Measurements from ENCODE around the gene CNTN5.

Gene CNTN5

GRCh38 chr11:99887481-99887880, 866.7 kb downstream of the CNTN5 start:
- H3K27ac ChIP-seq = no peak overlapping the region
- TF ChIP-seq, protein P1, sequence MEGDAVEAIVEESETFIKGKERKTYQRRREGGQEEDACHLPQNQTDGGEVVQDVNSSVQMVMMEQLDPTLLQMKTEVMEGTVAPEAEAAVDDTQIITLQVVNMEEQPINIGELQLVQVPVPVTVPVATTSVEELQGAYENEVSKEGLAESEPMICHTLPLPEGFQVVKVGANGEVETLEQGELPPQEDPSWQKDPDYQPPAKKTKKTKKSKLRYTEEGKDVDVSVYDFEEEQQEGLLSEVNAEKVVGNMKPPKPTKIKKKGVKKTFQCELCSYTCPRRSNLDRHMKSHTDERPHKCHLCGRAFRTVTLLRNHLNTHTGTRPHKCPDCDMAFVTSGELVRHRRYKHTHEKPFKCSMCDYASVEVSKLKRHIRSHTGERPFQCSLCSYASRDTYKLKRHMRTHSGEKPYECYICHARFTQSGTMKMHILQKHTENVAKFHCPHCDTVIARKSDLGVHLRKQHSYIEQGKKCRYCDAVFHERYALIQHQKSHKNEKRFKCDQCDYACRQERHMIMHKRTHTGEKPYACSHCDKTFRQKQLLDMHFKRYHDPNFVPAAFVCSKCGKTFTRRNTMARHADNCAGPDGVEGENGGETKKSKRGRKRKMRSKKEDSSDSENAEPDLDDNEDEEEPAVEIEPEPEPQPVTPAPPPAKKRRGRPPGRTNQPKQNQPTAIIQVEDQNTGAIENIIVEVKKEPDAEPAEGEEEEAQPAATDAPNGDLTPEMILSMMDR (conservative IDR thresholded peaks at IDR 0.05) = no peak

GRCh38 chr11:99893811-99894210, 873.1 kb downstream of the CNTN5 start:
- TF ChIP-seq, protein P1 (conservative IDR thresholded peaks at IDR 0.05) = no peak
- H3K27ac ChIP-seq = no peak overlapping the region

DNA sequence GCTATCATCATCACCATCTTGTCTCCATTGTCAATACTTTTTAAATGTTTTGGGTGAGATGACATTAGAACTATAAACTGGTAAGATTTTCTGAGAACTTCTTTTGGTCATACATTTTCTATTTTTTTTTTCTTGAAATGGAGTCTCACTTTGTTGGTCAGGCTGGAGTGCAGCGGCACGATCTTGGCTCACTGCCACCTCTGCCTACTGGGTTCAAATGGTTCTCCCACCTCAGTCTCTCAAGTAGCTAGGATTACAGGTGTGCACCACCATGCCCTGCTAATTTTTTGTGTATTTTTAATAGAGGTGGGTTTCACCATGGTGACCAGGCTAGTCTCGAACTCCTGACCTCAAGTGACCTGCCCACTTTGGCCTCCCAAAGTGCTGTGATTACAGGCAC, 880.4 kb downstream of the CNTN5 start:
- TF ChIP-seq, protein P1 (conservative IDR thresholded peaks at IDR 0.05) = no peak
- H3K27ac ChIP-seq = no peak overlapping the region

- TF ChIP-seq, protein P1 (conservative IDR thresholded peaks at IDR 0.05) = peak; percentile 30; the same call in 1 of the 2 replicates
- H3K27ac ChIP-seq = no peak overlapping the region
Observed at GRCh38 chr11:99911116-99911515, 890.4 kb downstream of the CNTN5 start.

- TF ChIP-seq, protein P1 (conservative IDR thresholded peaks at IDR 0.05) = no peak
- no peak overlapping the region for H3K27ac ChIP-seq
Observed at GRCh38 chr11:99916078-99916477, 895.3 kb downstream of the CNTN5 start.

DNA sequence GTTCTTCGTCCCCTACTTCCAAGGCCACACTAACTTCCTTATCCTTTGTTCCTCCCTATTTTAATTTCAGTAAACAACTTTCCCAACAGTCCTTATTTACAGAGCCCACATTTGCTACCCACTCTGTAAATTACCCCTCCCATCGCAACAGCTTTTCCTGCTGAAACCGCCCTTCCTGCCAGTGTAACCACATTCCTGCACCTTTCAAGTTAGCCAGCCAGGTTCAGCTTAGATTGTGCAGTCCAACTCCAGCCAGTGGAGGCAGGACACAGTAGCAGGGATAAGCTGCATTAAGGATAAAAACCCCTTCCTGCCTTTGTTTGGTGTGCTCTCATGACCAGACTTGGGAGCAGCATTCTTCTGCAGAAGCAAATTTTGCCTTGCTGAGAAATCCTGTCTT, 898.0 kb downstream of the CNTN5 start:
- H3K27ac ChIP-seq = no peak overlapping the region
- TF ChIP-seq, protein P1 (conservative IDR thresholded peaks at IDR 0.05) = no peak

DNA sequence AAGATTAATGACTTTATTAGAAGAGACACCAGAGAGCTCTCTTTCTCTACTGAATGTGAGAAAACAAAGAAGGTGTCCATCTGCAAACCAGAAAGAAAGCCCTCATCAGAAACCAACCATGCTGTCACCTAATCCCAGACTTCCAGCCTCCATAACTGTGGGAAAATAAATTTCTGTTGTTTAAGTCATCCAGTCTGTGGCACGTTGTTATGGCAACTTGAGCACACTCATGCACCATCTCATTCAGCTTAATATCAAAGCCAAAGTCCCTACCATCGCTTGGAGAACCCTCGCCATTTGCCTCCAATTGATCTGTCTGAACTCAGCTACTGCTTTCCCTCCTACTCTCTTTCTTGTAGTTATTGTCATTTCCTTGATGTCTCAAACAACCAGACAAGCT, 900.2 kb downstream of the CNTN5 start:
- TF ChIP-seq, protein P1 (conservative IDR thresholded peaks at IDR 0.05) = no peak
- no peak overlapping the region for H3K27ac ChIP-seq

GRCh38 chr11:99925968-99926367, 905.2 kb downstream of the CNTN5 start:
- H3K27ac ChIP-seq = no peak overlapping the region
- TF ChIP-seq, protein P1 (conservative IDR thresholded peaks at IDR 0.05) = no peak

All from VCaP (cell line).